Epithelial cell of proximal tubule (primary cell): ENCODE measurements around the gene ACTRT2. TPM values are rescaled to one million over a fixed set of nuclear protein-coding genes. Genes with fewer than 3 reads are reported as not detected.

Experiments
- DNase-seq: peaks from one replicate; pipeline ENCODE4 v3.0.0-alpha.2; 2011; ENCODE audit warnings: low read depth
- H3K4me3 ChIP-seq: 2 replicates; pipeline ENCODE4 v1.5.1; 2011; ENCODE audit warnings: low read depth, mild to moderate bottlenecking, low read length
- CTCF ChIP-seq: conservative IDR thresholded peaks from 2 replicates; pipeline ENCODE4 v1.5.1; 2012; ENCODE audit warnings: low read depth, mild to moderate bottlenecking, low read length
- total RNA-seq: library from RNA; depleted of rRNA; stranded (reverse); fragments of >200 nt; gene quantifications from 2 replicates; pipeline ENCODE4 v1.2.3, GENCODE V29; 2015

The ACTRT2 gene
- total RNA-seq, 1 donor from 2014 or later, result not detected

GRCh38 chr1:2989185-2989584 is 32.1 kb upstream of the ACTRT2 start:
- no peak for TF ChIP-seq CTCF
- no peak for DNase-seq
- no peak overlapping the region for H3K4me3 ChIP-seq

- DNase-seq, result no peak
- H3K4me3 ChIP-seq, result no peak overlapping the region
- TF ChIP-seq CTCF, result no peak
Observed at GRCh38 chr1:2989976-2990375, 31.3 kb upstream of the ACTRT2 start.

DNA sequence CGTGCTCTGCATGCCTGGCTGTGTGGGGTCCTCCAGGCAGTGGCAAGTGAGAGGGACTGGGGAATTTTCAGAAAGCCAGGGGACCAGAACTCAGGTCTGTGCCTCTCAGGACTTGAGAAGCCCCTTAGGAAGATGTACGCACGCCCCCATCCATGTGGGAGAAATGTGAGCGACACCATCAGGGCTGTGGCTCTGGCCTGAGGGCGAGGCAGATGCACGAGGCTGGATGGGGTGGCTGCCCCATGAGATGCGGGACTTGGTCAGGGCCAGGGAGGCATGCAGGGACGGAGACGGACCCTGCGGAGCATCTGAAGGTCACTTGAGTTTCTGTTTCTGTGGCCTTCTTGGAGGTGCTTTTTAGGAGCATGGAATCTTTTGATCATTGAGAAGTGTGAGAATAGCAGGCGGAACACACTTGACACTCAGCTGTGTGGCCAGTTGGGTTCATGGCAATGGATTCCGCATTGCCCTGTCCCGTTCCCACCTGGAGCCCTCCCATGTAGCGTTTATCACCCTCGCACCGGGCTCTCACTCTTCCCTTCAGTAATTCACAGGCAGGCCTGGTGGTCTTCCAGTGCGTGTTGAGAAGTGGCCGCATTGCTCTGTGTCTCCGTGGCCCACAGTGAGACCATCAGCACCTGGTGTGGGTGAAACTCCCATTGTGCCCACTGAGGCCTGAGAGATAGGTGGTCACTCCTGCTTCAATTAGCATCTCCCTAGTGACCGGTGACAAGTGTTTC is 30.7 kb upstream of the ACTRT2 start:
- no peak for DNase-seq
- no peak overlapping the region for H3K4me3 ChIP-seq
- TF ChIP-seq CTCF, result no peak

DNA sequence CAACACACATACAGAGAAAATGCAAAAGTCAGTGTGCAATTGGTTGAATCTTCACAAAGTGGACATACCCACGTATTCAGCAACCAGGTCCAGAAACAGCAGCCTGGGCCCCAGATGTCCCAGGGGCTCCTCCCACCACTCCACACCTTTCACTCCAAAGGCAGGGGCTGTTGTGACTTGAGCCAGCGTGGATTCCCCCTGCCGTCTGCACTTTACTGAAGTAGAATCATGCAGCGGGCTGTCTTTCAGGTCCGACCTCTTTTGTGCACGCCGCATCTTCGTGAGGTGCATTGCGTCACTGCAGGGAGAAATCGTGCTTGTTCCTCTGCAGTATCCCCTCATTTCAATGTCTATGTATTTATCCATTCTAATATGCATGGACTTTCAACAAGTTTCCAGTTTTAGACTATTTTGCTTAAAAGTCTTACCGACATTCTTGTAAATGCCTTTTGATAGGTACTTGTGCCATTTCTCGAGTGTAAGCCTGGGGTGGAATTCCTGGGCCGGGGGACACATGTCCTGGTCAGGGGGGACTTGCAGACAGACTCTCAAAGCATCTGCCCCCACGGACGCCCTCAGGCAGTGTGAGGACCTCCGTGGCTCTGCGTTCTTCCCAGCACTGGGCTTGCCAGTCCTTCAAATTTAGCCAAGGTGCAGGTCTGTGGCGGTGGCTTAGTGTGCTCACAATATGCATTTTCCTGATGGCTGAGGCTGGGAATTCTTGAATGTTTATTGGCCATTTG is 29.3 kb upstream of the ACTRT2 start:
- no peak overlapping the region for H3K4me3 ChIP-seq
- DNase-seq, result no peak
- TF ChIP-seq CTCF, result no peak

DNA sequence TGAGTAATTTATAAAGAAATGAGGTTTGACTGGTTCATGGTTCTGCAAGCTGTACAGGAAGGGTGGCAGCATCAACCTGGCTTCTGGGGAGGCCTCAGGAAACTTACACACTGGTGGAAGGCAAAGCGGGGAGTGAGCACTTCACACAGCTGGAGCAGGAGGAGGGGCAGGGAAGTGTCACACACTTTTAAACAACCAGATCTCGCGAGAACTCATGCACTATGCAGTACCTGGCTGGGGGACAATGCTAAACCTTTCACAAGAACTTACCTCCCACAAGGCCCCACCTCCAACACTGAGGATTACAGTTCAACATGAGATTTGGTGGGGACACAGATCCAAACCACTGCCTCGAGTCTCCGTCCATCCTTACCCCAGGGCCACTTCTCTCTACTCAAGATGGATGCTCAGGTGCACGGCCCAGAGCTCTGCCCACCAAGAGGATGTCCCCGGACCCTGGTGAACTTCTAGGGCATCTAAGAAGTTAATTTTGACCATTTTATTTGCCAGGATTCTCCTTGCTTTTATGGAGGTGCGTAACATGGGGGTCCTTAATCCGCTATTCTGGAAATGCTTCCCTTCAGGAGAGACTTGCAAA is 22.7 kb upstream of the ACTRT2 start:
- DNase-seq, result no peak
- TF ChIP-seq CTCF, result no peak
- no peak overlapping the region for H3K4me3 ChIP-seq

DNA sequence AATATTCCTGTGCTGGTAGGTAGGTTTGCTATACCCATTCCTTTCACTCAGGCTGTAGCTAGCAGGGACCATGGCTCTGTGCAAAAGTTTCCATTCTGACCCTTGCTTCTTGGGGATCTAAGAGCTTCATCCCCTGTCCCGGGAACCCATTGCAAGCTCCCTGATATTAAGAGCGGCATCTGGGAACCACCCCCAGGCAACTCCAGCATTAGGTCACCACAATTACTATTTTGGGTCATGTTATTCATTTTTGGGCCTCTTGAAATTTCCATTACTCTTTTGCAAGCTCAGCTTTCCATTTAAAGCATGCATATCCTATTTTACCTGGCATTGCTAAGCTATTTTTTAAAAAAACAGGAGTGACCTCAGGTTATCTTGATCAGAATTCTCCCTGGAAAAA is 22.1 kb upstream of the ACTRT2 start:
- no peak overlapping the region for H3K4me3 ChIP-seq
- TF ChIP-seq CTCF, result no peak
- DNase-seq, result no peak
